IMR-90 (cell line): ENCODE results near the gene AKR1A1.

ENCODE experiments used
- CHD1 ChIP-seq: IDR thresholded peaks from 2 replicates; pipeline ENCODE4 v1.6.1; 2012; ENCODE audit warnings: low read depth, low read length, improper control_type of control experiment
- CTCF ChIP-seq: conservative IDR thresholded peaks from 2 replicates; pipeline ENCODE4 v1.5.1; 2012; ENCODE audit warnings: mild to moderate bottlenecking, low read depth, low read length, improper control_type of control experiment
- FOS ChIP-seq: fragments of 150-350 bp; IDR thresholded peaks from 2 replicates; pipeline ENCODE4 v1.6.1; 2016; ENCODE audit warnings: low read depth, low read length
- MAFK ChIP-seq: IDR thresholded peaks from 2 replicates; pipeline ENCODE4 v1.6.1; 2012; ENCODE audit warnings: low read depth, low read length, improper control_type of control experiment
- POLR2A ChIP-seq: IDR thresholded peaks from 2 replicates; pipeline ENCODE4 v1.6.1; 2012; ENCODE audit warnings: mild to moderate bottlenecking, low read depth, low read length
- RAD21 ChIP-seq: IDR thresholded peaks from 2 replicates; pipeline ENCODE4 v1.6.1; 2012; ENCODE audit warnings: low read length, improper control_type of control experiment
- SMC3 ChIP-seq: fragments of 150-350 bp; IDR thresholded peaks from 2 replicates; pipeline ENCODE4 v1.6.1; 2016; ENCODE audit warnings: low read depth, mild to moderate bottlenecking, antibody characterized with exemption, low read length, moderate library complexity
- USF2 ChIP-seq: fragments of 150-350 bp; IDR thresholded peaks from 2 replicates; pipeline ENCODE4 v1.6.1; 2017; ENCODE audit warnings: mild to moderate bottlenecking, antibody characterized with exemption, low read length, low read depth

GRCh38 chr1:45586769-45587168 lies 36.1 kb downstream of the AKR1A1 start:
- TF ChIP-seq CTCF, result no peak
- no peak for TF ChIP-seq POLR2A
- no peak for TF ChIP-seq FOS
- no peak for TF ChIP-seq MAFK
- no peak for TF ChIP-seq RAD21
- TF ChIP-seq SMC3, result no peak
- no peak for TF ChIP-seq USF2
- no peak for TF ChIP-seq CHD1
